HEK293 (cell line): ENCODE measurements around the gene KRT25.

Experiments used
- CTCF ChIA-PET: fragments of 350-600 bp; formaldehyde crosslinking; extraction: SDS; loops from one replicate; lab custom pipeline; 2021; ENCODE audit warnings: antibody characterized with exemption; lab: Yijun Ruan, JAX
- POLR2A ChIA-PET: fragments of 300-600 bp; formaldehyde crosslinking; extraction: SDS; loops from one replicate; lab custom pipeline; 2020; ENCODE audit warnings: antibody characterized with exemption, inconsistent platforms; lab: Yijun Ruan, JAX
- H3K27ac ChIP-seq: fragments of 200-500 bp; sonication (Bioruptor generic); 2 replicates; pipeline ENCODE4 v1.5.1; 2014; ENCODE audit warnings: low read depth, low read length, control low read depth, inconsistent platforms; ENCODE audit errors: extremely low read depth
- H3K36me3 ChIP-seq, 2 experiments: fragments of 200-500 bp in 1 of 2; sonication (Bioruptor generic) in 1 of 2; 1 replicate in 1 of 2; 2 replicates in 1 of 2; pipeline ENCODE4 v1.5.1; 2014 to 2017; ENCODE audit warnings: inconsistent platforms in 2 of 2, low read length in 2 of 2; ENCODE audit not compliant: control insufficient read depth in 2 of 2, insufficient read depth in 1 of 2
- H3K4me1 ChIP-seq: fragments of 200-500 bp; sonication (Bioruptor generic); 2 replicates; pipeline ENCODE4 v1.5.1; 2014; ENCODE audit warnings: mild to moderate bottlenecking, low read length, inconsistent platforms; ENCODE audit not compliant: control insufficient read depth, insufficient read depth
- H3K4me3 ChIP-seq: 2 replicates; pipeline ENCODE4 v1.5.1; 2011; ENCODE audit warnings: low read depth, mild to moderate bottlenecking, control low read depth, low read length, moderate library complexity
- H3K9me3 ChIP-seq: fragments of 200-500 bp; sonication (Bioruptor generic); 2 replicates; pipeline ENCODE4 v1.5.1; 2014; ENCODE audit warnings: low read depth, low read length, inconsistent platforms; ENCODE audit not compliant: control insufficient read depth, insufficient read depth
- BCL11A ChIP-seq: fragments of 450-650 bp; formaldehyde crosslinking; IDR thresholded peaks from 2 replicates; pipeline ENCODE4 v1.5.1; 2016; ENCODE audit warnings: low read depth, missing biosample characterization, missing genetic modification characterization
- FEZF1 ChIP-seq: fragments of 450-650 bp; formaldehyde crosslinking; IDR thresholded peaks from 2 replicates; pipeline ENCODE4 v1.5.1; 2016; ENCODE audit warnings: missing biosample characterization, missing genetic modification characterization
- IKZF3 ChIP-seq: fragments of 450-650 bp; IDR thresholded peaks from 2 replicates; pipeline ENCODE4 v1.5.0; 2018; ENCODE audit warnings: missing biosample characterization, mild to moderate bottlenecking, missing genetic modification characterization, moderate library complexity
- ZIC2 ChIP-seq: fragments of 450-650 bp; formaldehyde crosslinking; IDR thresholded peaks from 2 replicates; pipeline ENCODE4 v1.5.1; 2016; ENCODE audit warnings: missing biosample characterization, missing genetic modification characterization
- ZNF138 ChIP-seq: fragments of 450-650 bp; formaldehyde crosslinking; IDR thresholded peaks from 2 replicates; pipeline ENCODE4 v1.5.1; 2016; ENCODE audit warnings: missing biosample characterization, missing genetic modification characterization, borderline replicate concordance
- ZNF202 ChIP-seq: fragments of 450-650 bp; formaldehyde crosslinking; IDR thresholded peaks from 2 replicates; pipeline ENCODE4 v1.5.1; 2016; ENCODE audit warnings: missing biosample characterization, missing genetic modification characterization, borderline replicate concordance
- ZNF23 ChIP-seq: fragments of 450-650 bp; formaldehyde crosslinking; IDR thresholded peaks from 2 replicates; pipeline ENCODE4 v1.5.1; 2016; ENCODE audit warnings: missing biosample characterization, missing genetic modification characterization, borderline replicate concordance
- ZNF280C ChIP-seq: fragments of 450-650 bp; formaldehyde crosslinking; IDR thresholded peaks from 2 replicates; pipeline ENCODE4 v1.5.1; 2016; ENCODE audit warnings: missing biosample characterization, missing genetic modification characterization
- ZNF302 ChIP-seq: fragments of 450-650 bp; formaldehyde crosslinking; IDR thresholded peaks from 2 replicates; pipeline ENCODE4 v1.5.1; 2016; ENCODE audit warnings: missing biosample characterization, missing genetic modification characterization, low read depth
- ZNF335 ChIP-seq: fragments of 450-650 bp; formaldehyde crosslinking; conservative IDR thresholded peaks from 2 replicates; pipeline ENCODE4 v1.5.1; 2016; ENCODE audit warnings: missing biosample characterization, missing genetic modification characterization
- ZNF341 ChIP-seq: fragments of 450-650 bp; formaldehyde crosslinking; IDR thresholded peaks from 2 replicates; pipeline ENCODE4; 2016; ENCODE audit warnings: low read depth, missing biosample characterization, missing genetic modification characterization
- ZNF404 ChIP-seq: fragments of 450-650 bp; formaldehyde crosslinking; IDR thresholded peaks from 2 replicates; pipeline ENCODE4 v1.5.1; 2017; ENCODE audit warnings: missing biosample characterization, missing genetic modification characterization
- ZNF426 ChIP-seq: fragments of 450-650 bp; formaldehyde crosslinking; IDR thresholded peaks from 2 replicates; pipeline ENCODE4 v1.5.1; 2017; ENCODE audit warnings: missing biosample characterization, missing genetic modification characterization, mild to moderate bottlenecking, inconsistent platforms, moderate library complexity
- ZNF544 ChIP-seq: fragments of 450-650 bp; formaldehyde crosslinking; IDR thresholded peaks from 2 replicates; pipeline ENCODE4 v1.5.0; 2017; ENCODE audit warnings: missing biosample characterization, missing genetic modification characterization
- ZNF561 ChIP-seq: fragments of 450-650 bp; IDR thresholded peaks from 2 replicates; pipeline ENCODE4 v1.5.1; 2018; ENCODE audit warnings: missing biosample characterization, missing genetic modification characterization, borderline replicate concordance
- ZNF580 ChIP-seq: fragments of 450-650 bp; formaldehyde crosslinking; IDR thresholded peaks from 2 replicates; pipeline ENCODE4 v1.5.1; 2016; ENCODE audit warnings: missing biosample characterization, missing genetic modification characterization
- ZNF629 ChIP-seq: fragments of 450-650 bp; formaldehyde crosslinking; IDR thresholded peaks from 2 replicates; pipeline ENCODE4 v1.5.1; 2017; ENCODE audit warnings: missing biosample characterization, missing genetic modification characterization
- ZNF785 ChIP-seq: fragments of 450-650 bp; formaldehyde crosslinking; IDR thresholded peaks from 2 replicates; pipeline ENCODE4 v1.5.1; 2016; ENCODE audit warnings: missing biosample characterization, missing genetic modification characterization
- ZNF837 ChIP-seq: fragments of 450-650 bp; formaldehyde crosslinking; IDR thresholded peaks from 2 replicates; pipeline ENCODE4 v1.5.1; 2016; ENCODE audit warnings: missing biosample characterization, missing genetic modification characterization
- ZSCAN23 ChIP-seq: fragments of 450-650 bp; formaldehyde crosslinking; IDR thresholded peaks from 2 replicates; pipeline ENCODE4 v1.5.1; 2016; ENCODE audit warnings: missing biosample characterization, missing genetic modification characterization
- TF ChIP-seq, protein P1 (sequence below): fragments of 450-650 bp; formaldehyde crosslinking; IDR thresholded peaks from 2 replicates; pipeline ENCODE4 v1.5.1; 2017; ENCODE audit warnings: missing biosample characterization, missing genetic modification characterization
- TF ChIP-seq, protein P2 (sequence below): fragments of 450-650 bp; formaldehyde crosslinking; IDR thresholded peaks from 2 replicates; pipeline ENCODE4 v1.5.0; 2017; ENCODE audit warnings: missing biosample characterization, missing genetic modification characterization, borderline replicate concordance
- TF ChIP-seq, protein P3 (sequence below): sonication (generic); formaldehyde crosslinking; IDR thresholded peaks from 2 replicates; pipeline ENCODE4 v1.8.1; 2022; ENCODE audit warnings: mild to moderate bottlenecking, moderate library complexity, missing genetic modification reagents

KRT25 gene

GRCh38 chr17:40801157-40801556 lies 46.0 kb upstream of the KRT25 start:
- TF ChIP-seq, protein P1, sequence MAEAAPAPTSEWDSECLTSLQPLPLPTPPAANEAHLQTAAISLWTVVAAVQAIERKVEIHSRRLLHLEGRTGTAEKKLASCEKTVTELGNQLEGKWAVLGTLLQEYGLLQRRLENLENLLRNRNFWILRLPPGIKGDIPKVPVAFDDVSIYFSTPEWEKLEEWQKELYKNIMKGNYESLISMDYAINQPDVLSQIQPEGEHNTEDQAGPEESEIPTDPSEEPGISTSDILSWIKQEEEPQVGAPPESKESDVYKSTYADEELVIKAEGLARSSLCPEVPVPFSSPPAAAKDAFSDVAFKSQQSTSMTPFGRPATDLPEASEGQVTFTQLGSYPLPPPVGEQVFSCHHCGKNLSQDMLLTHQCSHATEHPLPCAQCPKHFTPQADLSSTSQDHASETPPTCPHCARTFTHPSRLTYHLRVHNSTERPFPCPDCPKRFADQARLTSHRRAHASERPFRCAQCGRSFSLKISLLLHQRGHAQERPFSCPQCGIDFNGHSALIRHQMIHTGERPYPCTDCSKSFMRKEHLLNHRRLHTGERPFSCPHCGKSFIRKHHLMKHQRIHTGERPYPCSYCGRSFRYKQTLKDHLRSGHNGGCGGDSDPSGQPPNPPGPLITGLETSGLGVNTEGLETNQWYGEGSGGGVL, result no peak
- TF ChIP-seq ZNF837 (tag by site-specific recombination) (no peak), ZNF202 (tag by site-specific recombination) (no peak), ZNF138 (tag by site-specific recombination) (no peak), ZNF785 (tag by site-specific recombination) (no peak), ZNF629 (tag by site-specific recombination) (0 out of 2 replicates have a peak, but pooled peaks have one; percentile 36), BCL11A (tag by site-specific recombination) (no peak)
- TF ChIP-seq, all 188 proteins: peak for 1
- H3K4me3 ChIP-seq, result no peak overlapping the region
- CTCF ChIA-PET, result interaction anchor here (0.8 to 1.0 kb wide), 2 partner anchors 10 to 862 kb away, joined by 3 read pairs; no protein-coding TSS in a partner anchor
- H3K4me1 ChIP-seq, result no peaks in the 10 kb centered on the region
- H3K9me3 ChIP-seq, result no peaks in the 10 kb centered on the region
- no peaks in the 10 kb centered on the region for H3K36me3 ChIP-seq
- no peak overlapping the region for H3K27ac ChIP-seq
- POLR2A ChIA-PET, result no interaction called here

DNA sequence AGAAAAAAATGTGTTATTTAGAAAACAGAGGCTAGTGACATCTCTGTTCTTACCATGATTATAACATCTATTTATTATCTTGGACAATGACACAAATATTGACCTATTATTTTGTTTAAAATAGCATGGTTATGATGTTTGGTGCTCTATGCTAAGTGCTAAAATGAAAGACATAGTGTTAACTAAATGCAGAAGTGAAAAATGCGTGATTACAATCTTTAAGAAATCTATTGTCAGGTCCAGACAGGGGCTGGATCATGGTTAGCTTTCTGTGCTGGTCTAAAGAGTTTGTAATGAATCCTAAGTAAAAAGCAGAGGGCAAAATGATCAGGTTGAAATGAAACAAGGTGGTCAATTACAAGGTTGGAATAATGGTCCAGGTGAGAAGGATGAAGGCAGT lies 45.2 kb upstream of the KRT25 start:
- Histone ChIP-seq H3K36me3 (no peaks in the 10 kb centered on the region), H3K9me3 (no peaks in the 10 kb centered on the region), H3K4me3 (no peak overlapping the region), H3K27ac (no peak overlapping the region), H3K4me1 (no peaks in the 10 kb centered on the region)
- ChIA-PET CTCF (interaction anchor here (0.8 to 1.0 kb wide), 2 partner anchors 9 to 863 kb away, joined by 3 read pairs; no protein-coding TSS in a partner anchor), POLR2A (no interaction called here)
- no peak for TF ChIP-seq ZNF580 (tag by site-specific recombination)

- CTCF ChIA-PET, result interaction anchor here (1.0 kb wide), 1 partner anchor 8 kb away, joined by 3 read pairs; no protein-coding TSS in a partner anchor
- Histone ChIP-seq H3K27ac (no peak within 1 kb of the TSS), H3K4me1 (no peaks in the 10 kb centered on the region), H3K9me3 (no peaks in the 10 kb centered on the region), H3K36me3 (no peaks in the 10 kb centered on the region), H3K4me3 (no peak within 1 kb of the TSS)
- POLR2A ChIA-PET, result no interaction called here
- TF ChIP-seq ZNF561 (tag by site-specific recombination) (no peak), IKZF3 (tag by site-specific recombination) (no peak), ZNF341 (tag by site-specific recombination) (no peak), ZNF426 (tag by site-specific recombination) (no peak), ZNF335 (tag by site-specific recombination) (no peak), ZNF544 (tag by site-specific recombination) (no peak), ZNF404 (no peak), ZNF280C (tag by site-specific recombination) (no peak), ZNF302 (tag by site-specific recombination) (no peak), ZNF23 (no peak), FEZF1 (tag by site-specific recombination) (no peak), ZIC2 (no peak), ZSCAN23 (tag by site-specific recombination) (no peak)
- TF ChIP-seq, protein P2, sequence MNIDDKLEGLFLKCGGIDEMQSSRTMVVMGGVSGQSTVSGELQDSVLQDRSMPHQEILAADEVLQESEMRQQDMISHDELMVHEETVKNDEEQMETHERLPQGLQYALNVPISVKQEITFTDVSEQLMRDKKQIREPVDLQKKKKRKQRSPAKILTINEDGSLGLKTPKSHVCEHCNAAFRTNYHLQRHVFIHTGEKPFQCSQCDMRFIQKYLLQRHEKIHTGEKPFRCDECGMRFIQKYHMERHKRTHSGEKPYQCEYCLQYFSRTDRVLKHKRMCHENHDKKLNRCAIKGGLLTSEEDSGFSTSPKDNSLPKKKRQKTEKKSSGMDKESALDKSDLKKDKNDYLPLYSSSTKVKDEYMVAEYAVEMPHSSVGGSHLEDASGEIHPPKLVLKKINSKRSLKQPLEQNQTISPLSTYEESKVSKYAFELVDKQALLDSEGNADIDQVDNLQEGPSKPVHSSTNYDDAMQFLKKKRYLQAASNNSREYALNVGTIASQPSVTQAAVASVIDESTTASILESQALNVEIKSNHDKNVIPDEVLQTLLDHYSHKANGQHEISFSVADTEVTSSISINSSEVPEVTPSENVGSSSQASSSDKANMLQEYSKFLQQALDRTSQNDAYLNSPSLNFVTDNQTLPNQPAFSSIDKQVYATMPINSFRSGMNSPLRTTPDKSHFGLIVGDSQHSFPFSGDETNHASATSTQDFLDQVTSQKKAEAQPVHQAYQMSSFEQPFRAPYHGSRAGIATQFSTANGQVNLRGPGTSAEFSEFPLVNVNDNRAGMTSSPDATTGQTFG (tag by site-specific recombination), result no peak
- TF ChIP-seq, protein P3, sequence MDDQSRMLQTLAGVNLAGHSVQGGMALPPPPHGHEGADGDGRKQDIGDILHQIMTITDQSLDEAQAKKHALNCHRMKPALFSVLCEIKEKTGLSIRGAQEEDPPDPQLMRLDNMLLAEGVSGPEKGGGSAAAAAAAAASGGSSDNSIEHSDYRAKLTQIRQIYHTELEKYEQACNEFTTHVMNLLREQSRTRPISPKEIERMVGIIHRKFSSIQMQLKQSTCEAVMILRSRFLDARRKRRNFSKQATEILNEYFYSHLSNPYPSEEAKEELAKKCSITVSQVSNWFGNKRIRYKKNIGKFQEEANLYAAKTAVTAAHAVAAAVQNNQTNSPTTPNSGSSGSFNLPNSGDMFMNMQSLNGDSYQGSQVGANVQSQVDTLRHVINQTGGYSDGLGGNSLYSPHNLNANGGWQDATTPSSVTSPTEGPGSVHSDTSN, result no peak
Measured at GRCh38 chr17:40799859-40800258, 44.7 kb upstream of the KRT25 start, which contains the start of gene KRT28. Gene KRT28, minus strand, starts transcription at chr17:40799959. Its CDS starts 66 bp downstream, at chr17:40799893.
